Myometrial cell (primary cell): ENCODE measurements around the gene KCNA3. TPM values are rescaled to one million over a fixed set of nuclear protein-coding genes. Genes with fewer than 3 reads are reported as not detected.

Experiments used
- total RNA-seq: library from RNA; depleted of rRNA; stranded (reverse); fragments of >200 nt; gene quantifications from 2 replicates; pipeline ENCODE4 v1.2.3, GENCODE V29; 2015

Gene KCNA3
- total RNA-seq, result under 0.01 TPM in 1 of 2 replicates, not detected in the other

DNA sequence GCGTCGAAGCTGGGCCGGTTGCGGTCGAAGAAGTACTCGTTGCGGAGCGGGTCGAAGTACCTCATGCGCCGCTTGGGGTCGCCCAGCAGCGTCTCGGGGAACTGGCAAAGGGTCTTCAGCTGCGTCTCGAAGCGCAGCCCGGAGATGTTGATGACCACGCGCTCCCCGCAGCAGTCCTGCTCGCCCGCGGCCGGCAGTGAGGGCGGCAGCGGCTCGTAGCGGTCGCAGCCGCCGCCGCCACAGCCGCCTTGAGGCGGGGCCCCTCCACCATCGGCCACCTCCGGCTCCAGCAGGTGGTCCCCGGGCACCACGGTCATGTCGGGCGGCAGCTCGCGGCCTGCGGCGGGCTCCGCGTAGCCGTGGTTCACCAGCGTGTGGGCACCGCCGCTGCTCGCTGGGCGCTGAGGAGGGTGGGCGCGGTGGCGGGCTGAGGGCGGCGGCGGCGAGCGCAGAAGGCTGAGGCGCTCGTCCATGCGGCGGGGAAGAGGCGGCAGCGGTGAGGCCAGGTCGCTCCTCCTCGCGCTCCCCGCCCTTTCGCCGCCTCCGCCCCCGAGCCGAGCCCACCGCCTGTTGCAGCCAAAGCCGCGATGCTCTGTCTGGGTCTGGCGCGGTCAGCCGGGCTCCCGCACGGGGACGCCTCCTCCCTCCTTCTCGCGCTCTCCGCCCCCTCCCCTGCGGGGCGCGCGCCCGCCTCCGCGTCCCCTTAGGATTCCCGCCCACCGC, at the start of gene KCNA3:
KCNA3 (minus strand) TSS at position 604 of the 723 bp plus-strand sequence; CDS start at position 473, 131 bp downstream.

Other genes starting within 250 kb of the KCNA3 start
- not detected in 2 replicates for gene PROK1, start 223.8 kb downstream of the KCNA3 start, total RNA-seq
- not detected in 2 replicates for gene KCNA10, start 155.8 kb downstream of the KCNA3 start, total RNA-seq
- gene KCNA2, start 68.6 kb downstream of the KCNA3 start, total RNA-seq, result not detected in 2 replicates
- gene CD53, start 198.2 kb upstream of the KCNA3 start, total RNA-seq, result not detected in 2 replicates